Fibroblast of the aortic adventitia (primary cell): ENCODE results near the gene HBZ. TPM values are rescaled to one million over a fixed set of nuclear protein-coding genes. Genes with fewer than 3 reads are reported as not detected.

Experiments
- DNase-seq: peaks from one replicate; pipeline ENCODE4 v3.0.0-alpha.2; 2010; ENCODE audit warnings: low read depth
- H3K4me3 ChIP-seq: 2 replicates; pipeline ENCODE4 v1.5.1; 2011; ENCODE audit warnings: low read depth, mild to moderate bottlenecking, control low read depth, low read length, moderate library complexity
- total RNA-seq: library from RNA; depleted of rRNA; stranded (reverse); fragments of >200 nt; gene quantifications from 2 replicates; pipeline ENCODE4 v1.2.3, GENCODE V29; 2012; ENCODE audit warnings: low replicate concordance
- TF ChIP-seq, protein P1 (sequence below): IDR thresholded peaks from 2 replicates; pipeline ENCODE4 v1.5.1; 2011; ENCODE audit warnings: mild to moderate bottlenecking, low read length, control low read depth, inconsistent platforms; ENCODE audit not compliant: insufficient read depth

The HBZ gene
- total RNA-seq, 1 donor, result not detected

DNA sequence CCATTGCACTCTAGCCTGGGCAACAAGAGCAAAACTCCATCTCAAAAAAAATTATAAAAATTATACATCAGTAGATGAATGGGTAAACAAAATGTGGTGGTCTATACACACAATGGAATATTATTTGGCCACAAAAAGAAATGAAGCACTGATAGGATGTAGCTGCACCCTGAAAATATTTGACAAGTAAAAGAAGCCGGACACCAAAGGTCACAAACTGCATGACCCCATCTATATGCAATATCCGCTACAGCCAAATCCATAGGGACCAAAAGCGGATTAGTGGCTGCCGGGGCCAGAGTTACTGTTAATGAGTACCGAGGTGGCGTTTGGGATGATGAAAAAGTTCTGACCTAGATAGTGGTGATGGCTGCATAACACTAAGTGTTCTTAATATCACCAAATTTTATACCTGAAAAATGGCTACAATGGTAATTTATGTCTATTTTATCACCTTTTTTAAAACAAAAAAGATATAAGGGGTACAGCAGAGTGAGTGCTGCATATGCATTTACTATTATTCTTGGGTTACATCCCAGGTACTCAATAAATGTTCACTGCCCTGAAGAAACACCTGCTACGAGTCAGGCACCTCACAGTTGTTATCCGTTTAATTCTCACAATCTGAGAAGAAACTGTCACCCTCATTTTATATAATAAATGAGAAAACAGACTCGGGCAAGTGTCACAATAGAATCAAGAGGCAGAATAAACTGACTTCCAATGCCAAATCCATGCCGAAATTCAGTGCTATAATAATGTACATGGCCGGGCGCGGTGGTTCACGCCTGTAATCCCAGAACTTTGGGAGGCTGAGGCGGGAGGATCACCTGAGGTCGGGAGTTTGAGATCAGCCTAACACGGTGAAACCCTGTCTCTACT lies 27.0 kb downstream of the HBZ start:
- no peak overlapping the region for H3K4me3 ChIP-seq
- TF ChIP-seq, protein P1, sequence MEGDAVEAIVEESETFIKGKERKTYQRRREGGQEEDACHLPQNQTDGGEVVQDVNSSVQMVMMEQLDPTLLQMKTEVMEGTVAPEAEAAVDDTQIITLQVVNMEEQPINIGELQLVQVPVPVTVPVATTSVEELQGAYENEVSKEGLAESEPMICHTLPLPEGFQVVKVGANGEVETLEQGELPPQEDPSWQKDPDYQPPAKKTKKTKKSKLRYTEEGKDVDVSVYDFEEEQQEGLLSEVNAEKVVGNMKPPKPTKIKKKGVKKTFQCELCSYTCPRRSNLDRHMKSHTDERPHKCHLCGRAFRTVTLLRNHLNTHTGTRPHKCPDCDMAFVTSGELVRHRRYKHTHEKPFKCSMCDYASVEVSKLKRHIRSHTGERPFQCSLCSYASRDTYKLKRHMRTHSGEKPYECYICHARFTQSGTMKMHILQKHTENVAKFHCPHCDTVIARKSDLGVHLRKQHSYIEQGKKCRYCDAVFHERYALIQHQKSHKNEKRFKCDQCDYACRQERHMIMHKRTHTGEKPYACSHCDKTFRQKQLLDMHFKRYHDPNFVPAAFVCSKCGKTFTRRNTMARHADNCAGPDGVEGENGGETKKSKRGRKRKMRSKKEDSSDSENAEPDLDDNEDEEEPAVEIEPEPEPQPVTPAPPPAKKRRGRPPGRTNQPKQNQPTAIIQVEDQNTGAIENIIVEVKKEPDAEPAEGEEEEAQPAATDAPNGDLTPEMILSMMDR, result no peak
- no peak for DNase-seq

DNA sequence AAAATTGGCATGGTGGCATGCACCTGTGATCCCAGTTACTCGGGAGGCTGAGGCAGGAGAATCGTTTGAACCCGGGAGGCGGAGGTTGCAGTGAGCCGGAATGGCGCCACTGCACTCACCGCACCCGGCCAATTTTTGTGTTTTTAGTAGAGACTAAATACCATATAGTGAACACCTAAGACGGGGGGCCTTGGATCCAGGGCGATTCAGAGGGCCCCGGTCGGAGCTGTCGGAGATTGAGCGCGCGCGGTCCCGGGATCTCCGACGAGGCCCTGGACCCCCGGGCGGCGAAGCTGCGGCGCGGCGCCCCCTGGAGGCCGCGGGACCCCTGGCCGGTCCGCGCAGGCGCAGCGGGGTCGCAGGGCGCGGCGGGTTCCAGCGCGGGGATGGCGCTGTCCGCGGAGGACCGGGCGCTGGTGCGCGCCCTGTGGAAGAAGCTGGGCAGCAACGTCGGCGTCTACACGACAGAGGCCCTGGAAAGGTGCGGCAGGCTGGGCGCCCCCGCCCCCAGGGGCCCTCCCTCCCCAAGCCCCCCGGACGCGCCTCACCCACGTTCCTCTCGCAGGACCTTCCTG lies 27.7 kb downstream of the HBZ start, which contains the start of gene HBQ1:
Gene HBQ1 (plus strand): TSS at position 359 of the 575 bp plus-strand sequence. CDS start 28 bp downstream, at position 387.
- TF ChIP-seq, protein P1, result no peak
- no peak for DNase-seq

DNA sequence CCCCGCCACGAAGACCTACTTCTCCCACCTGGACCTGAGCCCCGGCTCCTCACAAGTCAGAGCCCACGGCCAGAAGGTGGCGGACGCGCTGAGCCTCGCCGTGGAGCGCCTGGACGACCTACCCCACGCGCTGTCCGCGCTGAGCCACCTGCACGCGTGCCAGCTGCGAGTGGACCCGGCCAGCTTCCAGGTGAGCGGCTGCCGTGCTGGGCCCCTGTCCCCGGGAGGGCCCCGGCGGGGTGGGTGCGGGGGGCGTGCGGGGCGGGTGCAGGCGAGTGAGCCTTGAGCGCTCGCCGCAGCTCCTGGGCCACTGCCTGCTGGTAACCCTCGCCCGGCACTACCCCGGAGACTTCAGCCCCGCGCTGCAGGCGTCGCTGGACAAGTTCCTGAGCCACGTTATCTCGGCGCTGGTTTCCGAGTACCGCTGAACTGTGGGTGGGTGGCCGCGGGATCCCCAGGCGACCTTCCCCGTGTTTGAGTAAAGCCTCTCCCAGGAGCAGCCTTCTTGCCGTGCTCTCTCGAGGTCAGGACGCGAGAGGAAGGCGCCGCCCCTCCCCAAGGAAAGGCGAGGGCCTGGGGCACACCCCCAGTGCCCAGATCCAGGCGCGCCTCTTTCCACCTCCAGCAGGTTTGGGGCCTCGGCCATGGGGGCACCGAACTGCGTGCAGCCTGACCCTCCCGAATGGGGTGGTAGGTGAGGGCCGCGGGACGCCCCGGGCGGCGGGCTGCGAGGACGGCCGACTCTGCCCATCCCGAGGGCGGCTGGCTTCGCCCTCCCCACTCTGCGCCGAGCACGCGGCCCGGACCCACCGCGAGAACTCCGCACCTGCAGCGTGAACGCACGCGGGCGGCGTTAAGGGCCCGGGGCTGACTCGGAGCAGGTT lies 28.5 kb downstream of the HBZ start:
- peak overlapping the region; percentile 43 for H3K4me3 ChIP-seq
- peak; percentile 49 for DNase-seq
- TF ChIP-seq, protein P1, result peak; percentile 18

More for the DNA sequence above, 27.7 kb downstream of the HBZ start, which contains the start of gene HBQ1:
- H3K4me3 ChIP-seq, result peak within 1 kb of the TSS; percentile 43

DNA sequence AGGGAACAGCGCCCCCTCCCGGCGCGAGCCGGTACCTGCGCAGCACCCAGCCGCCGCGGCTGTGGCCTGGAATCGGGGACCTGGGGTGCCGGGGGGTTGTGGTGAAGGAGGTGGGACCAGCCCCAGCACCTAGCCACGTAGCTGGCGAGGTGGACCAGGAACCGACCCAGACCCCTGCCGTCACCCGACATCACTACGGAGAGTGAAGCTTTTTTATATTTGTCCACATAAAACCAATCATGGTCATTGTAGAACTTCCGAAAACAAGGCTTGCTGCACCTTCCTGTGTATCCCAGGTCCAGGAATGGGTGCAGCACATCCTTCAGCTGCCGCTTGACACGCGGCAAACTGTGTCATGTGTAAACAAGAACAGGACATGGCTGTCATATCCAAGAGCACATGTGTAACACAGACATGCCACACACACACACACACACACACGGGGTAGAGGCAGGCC lies 29.1 kb downstream of the HBZ start:
- DNase-seq, result no peak
- TF ChIP-seq, protein P1, result peak; percentile 89
- no peak overlapping the region for H3K4me3 ChIP-seq

DNA sequence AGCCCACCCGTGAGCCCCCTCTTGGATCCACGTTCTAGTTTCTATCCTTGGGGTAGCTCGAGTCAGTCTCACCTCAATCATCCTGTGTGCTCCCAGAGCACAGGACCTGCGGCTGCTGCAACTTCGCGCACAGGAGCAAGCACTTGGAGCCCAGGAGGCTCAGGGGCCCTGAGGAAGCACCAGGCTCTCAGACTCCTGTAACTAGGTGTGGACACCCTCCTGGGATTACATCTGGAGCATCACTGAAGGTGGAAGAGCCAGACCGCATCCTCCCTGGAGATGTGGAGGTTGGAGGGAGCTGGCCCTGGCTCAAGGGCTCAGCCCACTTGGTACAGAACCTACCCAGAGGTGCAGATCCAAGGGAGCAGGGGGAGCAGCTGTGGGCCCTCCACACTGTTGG lies 30.6 kb downstream of the HBZ start:
- TF ChIP-seq, protein P1, result no peak

DNA sequence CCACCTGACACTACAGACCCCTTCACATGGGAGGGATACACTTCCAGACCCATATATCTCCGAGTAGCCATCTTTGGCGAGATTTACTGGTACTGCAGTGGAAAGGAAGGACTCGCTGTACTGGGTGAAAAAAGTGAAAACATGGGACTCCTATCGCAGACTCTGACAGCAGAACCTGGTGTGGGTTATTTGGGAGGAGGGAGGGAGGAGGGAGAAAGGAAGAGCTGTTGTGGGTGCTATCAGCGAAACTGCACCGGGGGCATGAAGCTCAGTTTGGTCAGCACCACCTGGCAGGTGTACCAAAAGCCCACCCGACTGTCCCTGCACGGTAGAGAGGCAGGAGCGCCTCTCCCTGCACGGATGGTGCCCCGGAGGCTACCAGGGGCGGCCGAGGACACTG lies 32.8 kb downstream of the HBZ start:
- H3K4me3 ChIP-seq, result no peak overlapping the region
- TF ChIP-seq, protein P1, result no peak
- DNase-seq, result no peak

More for the DNA sequence above, 30.6 kb downstream of the HBZ start:
- DNase-seq, result no peak
- no peak overlapping the region for H3K4me3 ChIP-seq
